CD4-positive, alpha-beta T cell (primary cell): ENCODE data around the gene BRI3BP. TPM values are rescaled to one million over a fixed set of nuclear protein-coding genes. Genes with fewer than 3 reads are reported as not detected.

Experiments
- ATAC-seq: fragments of 200-7000 bp; cut with Tn5 transposase; one replicate; pipeline ENCODE4 v1.10.0; 2022; ENCODE audit warnings: mild to moderate bottlenecking; ENCODE audit not compliant: poor library complexity
- CTCF ChIA-PET: fragments of 350-600 bp; sonication (Branson Sonifier 250); formaldehyde crosslinking; loops from one replicate; lab custom pipeline; 2021; ENCODE audit warnings: antibody characterized with exemption, inconsistent platforms; lab: Charles Lee
- POLR2A ChIA-PET: fragments of 350-600 bp; sonication (Branson Sonifier 250); formaldehyde crosslinking; loops from one replicate; lab custom pipeline; 2021; ENCODE audit warnings: antibody characterized with exemption, inconsistent platforms; lab: Charles Lee
- DNase-seq, 14 experiments: peaks; one replicate each; pipeline ENCODE4 v3.0.0-alpha.2; 2013 to 2020; ENCODE audit warnings: mixed read lengths in 2 of 14
- H3K27ac ChIP-seq, 2 donors: one replicate each; pipeline versions ENCODE4 v1.5.1 to v1.7.0; 2013; ENCODE audit warnings: low read length in 2 of 2, low read depth in 1 of 2, mild to moderate bottlenecking in 1 of 2
- H3K27me3 ChIP-seq, 2 experiments: 1 replicate in 1 of 2; 2 replicates in 1 of 2; pipeline versions ENCODE4 v1.6.1 to v1.7.0; 2013; ENCODE audit warnings: low read length in 2 of 2, control low read depth in 1 of 2, mild to moderate bottlenecking in 1 of 2, moderate library complexity in 1 of 2; ENCODE audit not compliant: insufficient read depth in 2 of 2, control insufficient read depth in 1 of 2
- H3K36me3 ChIP-seq: one replicate; pipeline ENCODE4 v1.6.1; 2013; ENCODE audit warnings: low read length, control low read depth; ENCODE audit not compliant: insufficient read depth
- H3K4me1 ChIP-seq: one replicate; pipeline ENCODE4 v1.6.1; 2013; ENCODE audit warnings: low read length, control low read depth; ENCODE audit not compliant: insufficient read depth
- H3K4me3 ChIP-seq: one replicate; pipeline ENCODE4 v1.5.1; 2013; ENCODE audit warnings: mild to moderate bottlenecking, low read length, moderate library complexity
- H3K9me3 ChIP-seq, 2 experiments: 1 replicate in 1 of 2; 2 replicates in 1 of 2; pipeline versions ENCODE4 v1.6.1 to v1.7.0; 2013; ENCODE audit warnings: low read length in 2 of 2, mild to moderate bottlenecking in 2 of 2, control low read depth in 1 of 2, moderate library complexity in 1 of 2; ENCODE audit not compliant: control insufficient read depth in 1 of 2, insufficient read depth in 1 of 2
- H3K27ac Mint-ChIP-seq: one replicate; pipeline ENCODE4 v1.8.0; 2020; ENCODE audit warnings: mixed read lengths
- H3K27me3 Mint-ChIP-seq: one replicate; pipeline ENCODE4 v1.8.0; 2021; ENCODE audit warnings: mixed read lengths
- H3K36me3 Mint-ChIP-seq: one replicate; pipeline ENCODE4 v1.8.0; 2021; ENCODE audit warnings: low read depth, mixed read lengths
- H3K4me1 Mint-ChIP-seq: one replicate; pipeline ENCODE4 v1.8.0; 2021; ENCODE audit warnings: low read depth, mixed read lengths
- H3K4me3 Mint-ChIP-seq: one replicate; pipeline ENCODE4 v1.8.0; 2020; ENCODE audit warnings: mild to moderate bottlenecking, mixed read lengths
- H3K9me3 Mint-ChIP-seq: one replicate; pipeline ENCODE4 v1.8.0; 2020; ENCODE audit warnings: mixed read lengths
- intact Hi-C, 2 experiments: fragments of 100-400 bp; cut with DNase I in 1 of 2; cut with micrococcal nuclease in 1 of 2; formaldehyde crosslinking; loops; one replicate each; pipeline versions ENCODE4 v1.15.1 to v1.9.0; 2023 to 2025; cut with DNase I, micrococcal nuclease
- total RNA-seq, 174 experiments: library from RNA in 2 of 174; stranded (reverse) in 2 of 174; gene quantifications; one replicate each; pipeline ENCODE4 v1.2.3 and lab custom pipeline; 2021 to 2026
- TF ChIP-seq, protein P1 (sequence below): fragments of 200-600 bp; IDR thresholded peaks from one replicate; pipeline ENCODE4 v1.8.0; 2022; ENCODE audit warnings: antibody characterized with exemption, mild to moderate bottlenecking

The BRI3BP gene
- total RNA-seq, 2 experiments from 2014 or later: 1.6 TPM

DNA sequence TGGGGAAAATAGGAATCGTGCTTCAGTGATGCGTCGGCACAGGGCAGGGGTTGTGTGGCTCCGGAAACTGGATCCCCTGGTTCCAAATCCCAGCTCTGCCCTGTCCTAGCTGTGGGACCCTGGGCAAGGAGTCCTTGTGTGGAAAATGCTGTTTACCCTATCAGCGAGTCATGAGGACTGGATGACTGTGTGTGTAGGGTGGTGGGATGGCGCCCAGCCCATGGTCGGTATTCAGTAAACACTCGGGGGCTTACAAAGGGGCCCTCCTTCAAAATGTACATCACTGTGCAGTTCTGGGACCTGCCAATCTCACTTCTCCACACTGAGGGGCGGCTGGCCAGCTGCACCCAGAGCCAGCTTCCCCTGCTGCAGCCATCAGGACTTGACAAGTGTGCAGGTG lies 24.4 kb downstream of the BRI3BP start:
- Mint-ChIP-seq H3K27me3 (no peaks in the 10 kb centered on the region), H3K36me3 (peaks cover 17% of the 10 kb centered on the region), H3K9me3 (no peaks in the 10 kb centered on the region), H3K4me3 (no peak overlapping the region), H3K4me1 (no peaks in the 10 kb centered on the region), H3K27ac (no peak overlapping the region)
- no peaks in the 10 kb centered on the region for H3K9me3 ChIP-seq
- H3K27ac ChIP-seq: no peak overlapping the region
- DNase-seq (no peak), ATAC-seq (no peak)
- intact Hi-C loops: no loop called here
- H3K4me3 ChIP-seq: no peak overlapping the region
- ChIA-PET CTCF (no interaction called here), POLR2A (no interaction called here)
- TF ChIP-seq, protein P1, sequence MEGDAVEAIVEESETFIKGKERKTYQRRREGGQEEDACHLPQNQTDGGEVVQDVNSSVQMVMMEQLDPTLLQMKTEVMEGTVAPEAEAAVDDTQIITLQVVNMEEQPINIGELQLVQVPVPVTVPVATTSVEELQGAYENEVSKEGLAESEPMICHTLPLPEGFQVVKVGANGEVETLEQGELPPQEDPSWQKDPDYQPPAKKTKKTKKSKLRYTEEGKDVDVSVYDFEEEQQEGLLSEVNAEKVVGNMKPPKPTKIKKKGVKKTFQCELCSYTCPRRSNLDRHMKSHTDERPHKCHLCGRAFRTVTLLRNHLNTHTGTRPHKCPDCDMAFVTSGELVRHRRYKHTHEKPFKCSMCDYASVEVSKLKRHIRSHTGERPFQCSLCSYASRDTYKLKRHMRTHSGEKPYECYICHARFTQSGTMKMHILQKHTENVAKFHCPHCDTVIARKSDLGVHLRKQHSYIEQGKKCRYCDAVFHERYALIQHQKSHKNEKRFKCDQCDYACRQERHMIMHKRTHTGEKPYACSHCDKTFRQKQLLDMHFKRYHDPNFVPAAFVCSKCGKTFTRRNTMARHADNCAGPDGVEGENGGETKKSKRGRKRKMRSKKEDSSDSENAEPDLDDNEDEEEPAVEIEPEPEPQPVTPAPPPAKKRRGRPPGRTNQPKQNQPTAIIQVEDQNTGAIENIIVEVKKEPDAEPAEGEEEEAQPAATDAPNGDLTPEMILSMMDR: no peak
- H3K27me3 ChIP-seq: no peaks in the 10 kb centered on the region
- peaks cover 14% of the 10 kb centered on the region for H3K36me3 ChIP-seq
- H3K4me1 ChIP-seq: no peaks in the 10 kb centered on the region

DNA sequence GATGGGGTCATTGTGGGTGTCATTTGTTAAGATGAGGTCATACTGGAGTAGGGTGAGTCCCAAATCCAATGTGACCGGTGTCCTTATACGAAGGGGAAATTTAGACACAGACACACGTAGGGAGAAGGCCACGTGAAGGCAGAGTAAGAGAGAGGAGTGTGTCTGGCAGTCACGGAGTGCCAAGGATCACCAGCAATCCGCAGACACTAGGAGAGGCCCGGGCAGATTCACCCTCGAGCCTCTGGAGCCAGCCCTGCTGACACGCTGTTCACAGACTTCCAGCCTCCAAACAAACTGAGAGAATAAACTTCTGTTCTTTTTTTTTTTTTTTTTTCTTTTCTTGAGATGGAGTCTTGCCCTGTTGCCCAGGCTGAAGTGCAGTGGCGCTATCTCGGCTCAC lies 24.9 kb downstream of the BRI3BP start:
- ChIA-PET CTCF (no interaction called here), POLR2A (no interaction called here)
- no peak for ATAC-seq

DNA sequence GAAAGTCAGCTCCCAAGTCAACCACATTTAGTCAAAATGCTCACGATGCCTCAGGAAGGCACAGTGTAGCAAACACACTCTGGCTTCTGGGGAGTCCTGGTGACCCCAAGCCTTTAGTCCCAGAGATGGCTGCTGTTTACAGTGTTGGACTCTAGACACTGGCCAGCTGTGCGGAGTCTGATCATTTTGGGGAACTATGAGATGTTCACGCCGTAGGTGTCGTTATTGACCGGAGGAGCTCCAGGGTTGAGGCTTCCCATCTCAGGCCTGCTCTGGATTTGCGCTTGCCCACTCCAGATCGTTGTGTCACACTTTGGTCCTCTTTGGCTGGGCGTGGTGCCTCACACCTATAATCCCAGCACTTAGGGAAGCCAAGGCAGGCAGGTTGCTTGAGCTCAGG lies 27.7 kb downstream of the BRI3BP start:
- no peaks in the 10 kb centered on the region for H3K9me3 Mint-ChIP-seq
- TF ChIP-seq, protein P1: no peak
- DNase-seq (no peak), ATAC-seq (no peak)
- Histone ChIP-seq H3K4me3 (no peak overlapping the region), H3K27ac (no peak overlapping the region), H3K27me3 (no peaks in the 10 kb centered on the region), H3K36me3 (peaks cover 4% of the 10 kb centered on the region), H3K4me1 (no peaks in the 10 kb centered on the region), H3K9me3 (no peaks in the 10 kb centered on the region)
- H3K36me3 Mint-ChIP-seq: peaks cover 19% of the 10 kb centered on the region
- H3K27me3 Mint-ChIP-seq: no peaks in the 10 kb centered on the region
- H3K27ac Mint-ChIP-seq: no peak overlapping the region
- no peaks in the 10 kb centered on the region for H3K4me1 Mint-ChIP-seq
- ChIA-PET CTCF (no interaction called here), POLR2A (no interaction called here)
- intact Hi-C loops: no loop called here
- H3K4me3 Mint-ChIP-seq: no peak overlapping the region

More for the DNA sequence above, 24.9 kb downstream of the BRI3BP start:
- intact Hi-C loops: no loop called here
- TF ChIP-seq, protein P1: no peak
- no peak overlapping the region for H3K27ac Mint-ChIP-seq
- H3K36me3 Mint-ChIP-seq: peaks cover 11% of the 10 kb centered on the region
- H3K27me3 Mint-ChIP-seq: no peaks in the 10 kb centered on the region
- H3K4me3 Mint-ChIP-seq: no peak overlapping the region
- peaks cover 8% of the 10 kb centered on the region for H3K36me3 ChIP-seq
- no peaks in the 10 kb centered on the region for H3K27me3 ChIP-seq
- H3K9me3 ChIP-seq: no peaks in the 10 kb centered on the region
- no peaks in the 10 kb centered on the region for H3K4me1 ChIP-seq
- H3K4me1 Mint-ChIP-seq: no peaks in the 10 kb centered on the region
- no peaks in the 10 kb centered on the region for H3K9me3 Mint-ChIP-seq
- H3K27ac ChIP-seq: no peak overlapping the region
- no peak for DNase-seq
- no peak overlapping the region for H3K4me3 ChIP-seq
